SK-N-MC (cell line): ENCODE results near the gene ITGB7.

ENCODE experiments used
- DNase-seq: peaks from one replicate; pipeline ENCODE4 v3.0.0-alpha.2; 2011; ENCODE audit warnings: low read depth, low spot score
- H3K27ac ChIP-seq: fragments of 200-600 bp; sonication (generic); 2 replicates; pipeline ENCODE4 v1.5.1; 2016; ENCODE audit warnings: mixed run types
- H3K36me3 ChIP-seq: fragments of 200-600 bp; sonication (generic); 2 replicates; pipeline ENCODE4 v1.6.1; 2017; ENCODE audit warnings: antibody characterized with exemption, low read length, mixed read lengths; ENCODE audit not compliant: insufficient read depth
- H3K4me3 ChIP-seq: fragments of 200-600 bp; sonication (generic); 2 replicates; pipeline ENCODE4 v1.5.1; 2016
- H3K9ac ChIP-seq: fragments of 200-600 bp; sonication (generic); 2 replicates; pipeline ENCODE4 v1.8.0; 2017; ENCODE audit warnings: mixed run types, mixed read lengths; ENCODE audit not compliant: insufficient read length
- H3K9me3 ChIP-seq: fragments of 200-600 bp; sonication (generic); 2 replicates; pipeline ENCODE4 v1.6.1; 2017; ENCODE audit warnings: low read depth, mild to moderate bottlenecking, antibody characterized with exemption, low read length, moderate library complexity, mixed read lengths
- EZH2 ChIP-seq: fragments of 200-600 bp; sonication (generic); IDR thresholded peaks from one replicate; pipeline ENCODE4 v1.6.1; 2017; ENCODE audit warnings: antibody characterized with exemption
- FOXP2 ChIP-seq: optimal IDR thresholded peaks from 2 replicates; pipeline ENCODE3; 2011; ENCODE audit warnings: mild to moderate bottlenecking, moderate library complexity; ENCODE audit not compliant: insufficient read depth; ENCODE audit errors: extremely low read length, control extremely low read depth
- POLR2AphosphoS5 ChIP-seq: IDR thresholded peaks from 2 replicates; pipeline ENCODE4 v1.6.1; 2012; ENCODE audit warnings: mild to moderate bottlenecking, low read depth, low read length, borderline replicate concordance

Gene ITGB7

GRCh38 chr12:53145383-53146260 is 61.4 kb downstream of the ITGB7 start:
- TF ChIP-seq POLR2AphosphoS5 (no peak), FOXP2 (no peak), EZH2 (no peak)
- H3K4me3 ChIP-seq: no peak overlapping the region
- no peak for DNase-seq
- H3K36me3 ChIP-seq: no peaks in the 10 kb centered on the region
- H3K9ac ChIP-seq: no peak overlapping the region
- no peak overlapping the region for H3K27ac ChIP-seq
- no peaks in the 10 kb centered on the region for H3K9me3 ChIP-seq

- Histone ChIP-seq H3K27ac (no peak overlapping the region), H3K4me3 (no peak overlapping the region), H3K36me3 (no peaks in the 10 kb centered on the region), H3K9me3 (no peaks in the 10 kb centered on the region), H3K9ac (no peak overlapping the region)
- no peak for TF ChIP-seq POLR2AphosphoS5
- TF ChIP-seq FOXP2: no peak
- no peak for TF ChIP-seq EZH2
- DNase-seq: no peak
Observed at GRCh38 chr12:53143355-53143754, 63.7 kb downstream of the ITGB7 start.
